Coronary artery (tissue), 2 donors: ENCODE data around the gene ZNF618.

ENCODE experiments used
- DNase-seq: peaks from one replicate; pipeline ENCODE4 v3.0.0-alpha.2; 2017; ENCODE audit warnings: low spot score
- H3K27ac ChIP-seq, 2 donors: fragments of 200-600 bp; sonication (generic); one replicate each; pipeline ENCODE4 v1.5.1; 2016 to 2019
- H3K4me3 ChIP-seq: fragments of 200-600 bp; sonication (generic); 2 replicates; pipeline ENCODE4 v1.5.1; 2016; ENCODE audit warnings: mild to moderate bottlenecking, moderate library complexity
- CTCF ChIP-seq: fragments of 200-600 bp; sonication (generic); IDR thresholded peaks from one replicate; pipeline ENCODE4 v1.5.1; 2019; ENCODE audit warnings: antibody characterized with exemption

The ZNF618 gene

GRCh38 chr9:114005371-114006154 is 129.5 kb downstream of the ZNF618 start:
- TF ChIP-seq CTCF: no peak
- Histone ChIP-seq H3K4me3 (no peak overlapping the region), H3K27ac (peak overlapping the region; percentile 66 to 97)
- peak; percentile 62 for DNase-seq

GRCh38 chr9:114006155-114006550 is 130.0 kb downstream of the ZNF618 start:
- Histone ChIP-seq H3K4me3 (no peak overlapping the region), H3K27ac (no peak overlapping the region)
- no peak for TF ChIP-seq CTCF
- peak; percentile 67 for DNase-seq

- TF ChIP-seq CTCF: no peak
- DNase-seq: peak; percentile 62
- no peak overlapping the region for H3K27ac ChIP-seq
- H3K4me3 ChIP-seq: no peak overlapping the region
Measured at GRCh38 chr9:114006931-114007691, 131.0 kb downstream of the ZNF618 start.

GRCh38 chr9:114007991-114008666 is 132.0 kb downstream of the ZNF618 start:
- DNase-seq: peak; percentile 58
- no peak overlapping the region for H3K4me3 ChIP-seq
- no peak overlapping the region for H3K27ac ChIP-seq
- TF ChIP-seq CTCF: no peak

- peak; percentile 53 for DNase-seq
- Histone ChIP-seq H3K27ac (no peak overlapping the region), H3K4me3 (no peak overlapping the region)
- no peak for TF ChIP-seq CTCF
Measured at GRCh38 chr9:114008667-114009410, 132.7 kb downstream of the ZNF618 start.

- peak; percentile 63 for DNase-seq
- Histone ChIP-seq H3K27ac (no peak overlapping the region), H3K4me3 (no peak overlapping the region)
- no peak for TF ChIP-seq CTCF
Measured at GRCh38 chr9:114011313-114011712, 135.2 kb downstream of the ZNF618 start.
